IPS-15b (cell line): Measurements from ENCODE around the gene BARD1.
"Not testable (repeated sequence)": the region's sequence is repeated elsewhere in the genome, so short reads cannot be mapped to it uniquely, and the experiment has no call there.

Experiments
- H3K27me3 ChIP-seq: one replicate; pipeline ENCODE4 v1.6.1; 2013; ENCODE audit warnings: low read length; ENCODE audit not compliant: control insufficient read depth, insufficient read depth
- H3K36me3 ChIP-seq: one replicate; pipeline ENCODE4 v1.6.1; 2013; ENCODE audit warnings: low read length; ENCODE audit not compliant: control insufficient read depth, insufficient read depth
- H3K4me1 ChIP-seq: one replicate; pipeline ENCODE4 v1.6.1; 2013; ENCODE audit warnings: mild to moderate bottlenecking, low read length; ENCODE audit not compliant: control insufficient read depth, insufficient read depth
- H3K4me3 ChIP-seq: one replicate; pipeline ENCODE4 v1.5.1; 2013; ENCODE audit warnings: low read depth, low read length
- H3K9ac ChIP-seq: one replicate; pipeline ENCODE4 v1.6.1; 2013; ENCODE audit warnings: low read depth, mild to moderate bottlenecking, low read length
- H3K9me3 ChIP-seq: one replicate; pipeline ENCODE4 v1.6.1; 2013; ENCODE audit warnings: mild to moderate bottlenecking, low read length; ENCODE audit not compliant: control insufficient read depth, insufficient read depth

BARD1 gene

GRCh38 chr2:214713080-214713830 lies 96.2 kb downstream of the BARD1 start:
- no peak overlapping the region for H3K4me3 ChIP-seq
- no peaks in the 10 kb centered on the region for H3K9me3 ChIP-seq
- no peaks in the 10 kb centered on the region for H3K27me3 ChIP-seq
- no peaks in the 10 kb centered on the region for H3K4me1 ChIP-seq
- H3K9ac ChIP-seq: no peak overlapping the region
- peaks cover 5% of the 10 kb centered on the region for H3K36me3 ChIP-seq

- Histone ChIP-seq H3K4me3 (no peak overlapping the region), H3K36me3 (no peaks in the 10 kb centered on the region), H3K9ac (no peak overlapping the region), H3K4me1 (no peaks in the 10 kb centered on the region), H3K9me3 (no peaks in the 10 kb centered on the region), H3K27me3 (no peaks in the 10 kb centered on the region)
Measured at GRCh38 chr2:214710729-214711128, 98.8 kb downstream of the BARD1 start.

- H3K9ac ChIP-seq: no peak overlapping the region
- no peaks in the 10 kb centered on the region for H3K4me1 ChIP-seq
- H3K27me3 ChIP-seq: no peaks in the 10 kb centered on the region
- H3K9me3 ChIP-seq: no peaks in the 10 kb centered on the region
- H3K4me3 ChIP-seq: no peak overlapping the region
- no peaks in the 10 kb centered on the region for H3K36me3 ChIP-seq
Measured at GRCh38 chr2:214706986-214707385, 102.5 kb downstream of the BARD1 start.

GRCh38 chr2:214699236-214699635 lies 110.2 kb downstream of the BARD1 start:
- H3K4me3 ChIP-seq: no peak overlapping the region
- H3K27me3 ChIP-seq: no peaks in the 10 kb centered on the region
- H3K36me3 ChIP-seq: no peaks in the 10 kb centered on the region
- H3K9me3 ChIP-seq: no peaks in the 10 kb centered on the region
- no peaks in the 10 kb centered on the region for H3K4me1 ChIP-seq
- no peak overlapping the region for H3K9ac ChIP-seq

- Histone ChIP-seq H3K4me1 (no peaks in the 10 kb centered on the region), H3K36me3 (no peaks in the 10 kb centered on the region), H3K27me3 (no peaks in the 10 kb centered on the region)
Measured at GRCh38 chr2:214696681-214697080, 112.8 kb downstream of the BARD1 start.

GRCh38 chr2:214695789-214696188 lies 113.7 kb downstream of the BARD1 start:
- H3K4me1 ChIP-seq: no peaks in the 10 kb centered on the region
- no peaks in the 10 kb centered on the region for H3K36me3 ChIP-seq
- no peak overlapping the region for H3K9ac ChIP-seq
- no peak overlapping the region for H3K4me3 ChIP-seq
- H3K9me3 ChIP-seq: no peaks in the 10 kb centered on the region
- H3K27me3 ChIP-seq: no peaks in the 10 kb centered on the region

More at GRCh38 chr2:214696681-214697080, 112.8 kb downstream of the BARD1 start:
- Histone ChIP-seq H3K9ac (no peak overlapping the region), H3K9me3 (no peaks in the 10 kb centered on the region), H3K4me3 (no peak overlapping the region)

- H3K36me3 ChIP-seq, H3K9ac ChIP-seq: not testable (repeated sequence)
Measured at GRCh38 chr2:214683557-214683956, 125.9 kb downstream of the BARD1 start.

GRCh38 chr2:214679736-214680135 lies 129.7 kb downstream of the BARD1 start:
- H3K4me3 ChIP-seq: no peak overlapping the region
- no peaks in the 10 kb centered on the region for H3K27me3 ChIP-seq

More at GRCh38 chr2:214683557-214683956, 125.9 kb downstream of the BARD1 start:
- not testable (repeated sequence) for H3K27me3 ChIP-seq, H3K9me3 ChIP-seq, H3K4me1 ChIP-seq
- H3K4me3 ChIP-seq: peak overlapping the region; percentile 43

GRCh38 chr2:214676421-214677089 lies 132.9 kb downstream of the BARD1 start:
- H3K4me3 ChIP-seq: no peak overlapping the region
- no peak overlapping the region for H3K9ac ChIP-seq
- no peaks in the 10 kb centered on the region for H3K27me3 ChIP-seq
- H3K4me1 ChIP-seq: no peaks in the 10 kb centered on the region
- H3K9me3 ChIP-seq: no peaks in the 10 kb centered on the region
- H3K36me3 ChIP-seq: no peaks in the 10 kb centered on the region

More at GRCh38 chr2:214679736-214680135, 129.7 kb downstream of the BARD1 start:
- no peaks in the 10 kb centered on the region for H3K36me3 ChIP-seq
- H3K9ac ChIP-seq: no peak overlapping the region
- H3K4me1 ChIP-seq: no peaks in the 10 kb centered on the region
- H3K9me3 ChIP-seq: no peaks in the 10 kb centered on the region
